Stimulated activated CD8-positive, alpha-beta memory T cell treated with anti-CD3 and anti-CD28 coated beads, Interleukin-12 subunit alpha, Interleukin-12 subunit beta, amount 100 ng/mL, for 24 hours (primary cell): Measurements from ENCODE around the gene LRG1.
"Not testable (repeated sequence)": the region's sequence is repeated elsewhere in the genome, so short reads cannot be mapped to it uniquely, and the experiment has no call there.

Experiments
- DNase-seq: peaks from one replicate; pipeline ENCODE4 v3.0.0-alpha.2; 2020; ENCODE audit errors: extremely low read depth

LRG1 gene

GRCh38 chr19:4553092-4553695 is 13.4 kb upstream of the LRG1 start:
- no peak for DNase-seq

DNA sequence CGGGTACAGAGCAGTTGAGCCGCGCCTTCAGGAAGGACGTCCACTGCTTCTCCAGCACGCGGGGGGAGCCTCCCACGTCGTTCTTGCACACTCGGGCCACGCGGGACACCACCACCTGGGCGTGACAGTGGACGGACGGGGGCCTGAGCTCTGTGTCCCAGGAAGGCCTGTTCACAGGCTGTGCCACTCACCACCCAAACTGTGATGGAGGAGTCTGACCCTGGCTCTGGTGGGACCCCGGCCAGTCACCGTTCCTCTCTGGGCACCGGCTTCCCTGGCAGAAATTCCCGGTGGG is 12.6 kb upstream of the LRG1 start:
- DNase-seq: no peak

- no peak for DNase-seq
Measured at GRCh38 chr19:4550479-4551050, 10.7 kb upstream of the LRG1 start.

- DNase-seq: no peak
Measured at GRCh38 chr19:4550018-4550417, 10.2 kb upstream of the LRG1 start.

DNA sequence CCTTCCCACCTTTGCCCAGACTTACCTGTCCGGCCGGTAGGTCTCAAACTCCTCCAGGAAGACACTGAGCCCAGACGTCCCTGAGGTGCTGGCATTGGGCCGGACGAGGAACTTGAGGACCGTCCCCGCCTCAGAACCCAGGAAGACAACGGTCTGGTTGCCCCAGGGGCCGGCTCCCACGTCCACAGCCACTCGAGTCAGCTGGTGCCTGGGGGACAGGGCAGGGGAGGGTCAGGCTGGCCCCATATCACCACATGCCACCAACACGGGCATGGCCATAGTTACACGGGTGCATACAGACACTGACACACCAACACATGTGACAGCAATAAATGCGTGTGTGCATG is 8.4 kb upstream of the LRG1 start:
- DNase-seq: no peak

GRCh38 chr19:4547303-4548237 is 7.7 kb upstream of the LRG1 start:
- DNase-seq: no peak

DNA sequence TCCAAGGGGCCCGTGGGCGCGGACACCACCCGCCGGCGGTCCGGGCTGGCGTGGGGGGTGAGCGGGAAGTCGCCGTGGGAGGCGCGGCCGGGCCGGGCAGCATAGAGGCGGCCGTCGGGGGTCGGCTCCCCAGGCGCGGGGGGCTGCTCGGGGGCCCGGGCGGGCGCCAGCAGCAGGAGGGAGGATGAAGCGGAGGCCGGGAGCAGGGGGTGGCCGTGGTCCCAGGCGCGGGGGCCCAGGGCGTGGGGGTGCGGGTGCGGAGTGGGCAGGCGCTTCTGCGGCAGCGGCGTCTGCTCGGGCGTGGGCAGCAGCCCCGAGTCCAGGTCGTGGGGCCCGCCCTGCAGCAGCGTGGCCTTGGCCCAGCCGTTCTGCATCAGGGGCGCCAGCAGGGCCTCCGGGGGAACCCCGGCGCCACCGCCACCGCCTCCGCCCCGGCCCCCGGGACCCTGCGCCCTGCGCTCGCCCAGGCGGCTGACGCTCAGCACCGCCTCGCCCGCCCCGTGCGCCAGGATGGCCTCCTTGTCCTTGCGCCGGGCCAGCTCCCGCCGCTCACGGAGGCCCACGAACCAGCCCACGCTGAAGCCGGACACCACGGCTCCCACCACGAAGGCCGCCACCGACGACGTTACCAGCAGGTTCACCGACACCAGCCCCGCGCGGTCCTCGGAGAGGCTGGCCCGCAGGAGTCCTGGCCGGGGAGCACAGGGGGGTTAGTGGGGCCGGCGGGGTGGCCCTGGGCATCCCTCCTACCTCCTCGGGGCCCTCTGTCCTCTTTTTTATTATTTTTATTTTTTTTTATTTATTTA is 4.2 kb upstream of the LRG1 start:
- DNase-seq: no peak

GRCh38 chr19:4542896-4543841 is 3.3 kb upstream of the LRG1 start:
- DNase-seq: no peak

DNA sequence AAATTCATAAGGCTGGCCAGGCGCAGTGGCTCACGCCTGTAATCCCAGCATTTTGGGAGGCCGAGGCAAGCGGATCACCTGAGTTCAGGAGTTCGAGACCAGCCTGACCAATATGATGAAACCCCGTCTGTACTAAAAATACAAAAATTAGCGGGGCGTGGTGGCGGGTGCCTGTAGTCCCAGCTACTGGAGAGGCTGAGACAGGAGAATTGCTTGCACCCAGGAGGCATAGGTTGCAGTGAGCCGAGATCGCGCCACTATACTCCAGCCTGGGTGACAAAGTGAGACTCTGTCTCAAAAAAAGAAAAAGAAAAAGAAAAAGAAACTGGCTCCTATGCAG is 1.9 kb upstream of the LRG1 start:
- not testable (repeated sequence) for DNase-seq

DNA sequence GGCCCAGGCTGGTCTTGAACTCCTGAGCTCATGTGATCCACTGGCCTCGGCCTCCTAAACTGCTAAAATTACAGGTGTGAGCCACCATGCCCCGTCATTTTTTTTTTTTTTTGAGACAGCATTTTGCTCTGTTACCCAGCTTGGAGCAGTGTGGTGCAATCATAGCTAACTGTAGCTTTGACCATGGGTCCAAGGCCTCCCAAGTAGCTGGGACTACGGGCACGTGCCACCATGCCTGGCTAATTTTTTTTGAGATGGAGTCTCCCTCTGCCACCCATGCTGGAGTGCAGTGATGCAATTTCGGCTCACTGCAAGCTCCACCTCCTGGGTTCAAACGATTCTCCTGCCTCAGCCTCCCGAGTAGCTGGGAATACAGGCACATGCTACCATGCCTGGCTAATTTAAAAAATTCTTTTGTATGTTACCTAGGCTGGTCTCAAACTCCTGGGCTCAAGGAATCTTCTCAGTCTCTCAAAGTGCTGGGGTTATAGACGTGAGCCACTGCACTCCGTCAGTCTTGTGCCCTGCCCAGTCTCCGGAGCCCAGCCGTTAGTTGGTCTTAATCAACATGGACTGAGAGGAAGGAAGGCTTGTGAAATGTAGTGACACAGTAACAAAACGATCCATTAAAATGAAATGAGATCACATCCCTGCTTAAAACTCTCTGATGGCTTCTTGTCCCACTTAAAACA is 1.4 kb upstream of the LRG1 start:
- DNase-seq: no peak

- no peak for DNase-seq
Measured at GRCh38 chr19:4539169-4539692, 605 bp downstream of the LRG1 start.

GRCh38 chr19:4538601-4538954 is 1.3 kb downstream of the LRG1 start:
- no peak for DNase-seq

DNA sequence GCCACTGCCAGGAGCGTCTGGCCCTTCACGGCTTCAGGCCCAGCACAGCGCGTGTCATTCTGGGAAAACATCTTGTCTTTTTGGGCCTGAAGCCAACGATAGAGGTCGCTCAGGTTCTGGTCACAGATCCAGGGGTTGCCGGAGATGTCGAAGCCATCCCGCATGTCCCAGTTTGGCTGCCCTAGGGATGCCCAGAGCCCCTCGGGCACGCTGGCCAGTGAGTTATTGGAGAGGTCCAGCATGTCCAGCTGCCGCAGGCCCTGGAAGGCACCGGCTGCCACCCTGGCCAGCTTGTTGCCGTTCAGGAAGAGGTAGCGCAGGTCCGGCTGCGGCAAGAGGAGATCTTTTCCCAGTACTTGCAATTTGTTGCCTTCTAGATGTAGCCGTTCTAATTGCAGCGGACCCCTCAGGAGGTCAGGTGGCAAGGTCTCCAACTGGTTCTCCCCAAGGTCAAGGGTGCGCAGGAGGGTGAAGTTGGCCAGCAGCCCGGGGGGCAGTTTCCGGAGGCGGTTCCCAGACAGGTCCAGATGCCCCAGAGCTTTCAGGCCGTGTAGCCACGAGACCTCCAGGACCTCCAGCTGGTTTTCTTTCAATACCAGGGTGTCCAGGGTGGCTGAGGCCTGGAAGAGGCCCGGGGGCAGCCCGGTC is 1.8 kb downstream of the LRG1 start:
- no peak for DNase-seq

DNA sequence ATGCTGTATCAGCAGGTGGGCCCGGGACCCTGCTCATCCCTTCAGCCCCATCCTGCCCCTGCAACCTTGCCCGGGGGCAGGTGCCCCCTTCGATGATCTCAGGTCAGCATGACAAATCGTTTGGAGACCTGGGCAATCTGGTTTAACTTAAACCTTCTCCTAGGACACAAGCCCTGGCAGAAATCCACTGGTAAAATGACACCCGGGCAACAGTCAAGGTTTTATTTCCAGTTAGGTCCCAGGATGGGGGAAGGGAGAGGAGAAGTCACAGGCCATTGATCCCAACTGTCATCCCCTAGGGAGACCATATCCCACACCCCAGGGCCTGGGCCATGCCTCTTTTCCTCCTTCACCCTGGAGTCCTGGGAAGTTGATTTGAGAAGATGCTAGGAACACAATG is 3.0 kb downstream of the LRG1 start:
- DNase-seq: no peak

DNA sequence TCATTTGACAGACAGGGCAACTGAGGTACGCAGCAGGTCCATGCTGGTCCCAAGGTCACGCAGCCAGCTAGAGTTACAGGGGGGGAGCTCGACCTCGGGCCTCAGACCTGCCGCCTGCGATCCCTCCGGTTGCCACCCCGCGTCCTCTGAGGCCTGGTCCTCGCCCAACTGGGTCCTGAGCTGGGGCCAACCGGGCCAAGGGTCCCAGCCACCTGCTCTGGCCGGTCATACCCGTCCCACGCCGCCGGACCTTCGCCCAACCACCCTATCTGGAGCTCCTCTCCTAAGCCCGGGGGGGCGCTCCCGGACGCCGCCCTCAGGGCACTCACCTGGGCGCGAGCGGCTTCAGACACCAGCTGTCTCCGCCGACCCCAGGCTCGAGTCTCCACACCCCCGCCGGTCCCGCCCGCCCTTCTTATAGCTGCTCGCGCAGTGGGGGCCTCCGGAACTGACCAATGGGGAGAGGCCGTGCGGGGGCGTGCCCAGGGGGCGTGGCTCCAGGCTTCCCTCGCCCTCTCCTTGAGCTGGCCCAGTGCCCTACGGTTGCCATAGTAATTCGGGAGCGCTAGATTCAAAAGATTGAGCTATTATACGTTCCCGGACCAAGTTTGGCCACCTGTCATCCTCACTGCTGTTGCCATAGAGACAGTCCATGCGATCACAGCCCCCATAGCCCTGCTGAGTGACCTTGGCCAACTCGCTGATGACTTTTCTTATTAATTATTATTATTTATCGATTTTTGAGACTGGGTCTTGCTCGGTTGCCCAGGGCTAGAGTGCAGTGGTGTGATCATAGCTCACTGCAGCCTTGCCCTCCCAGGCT is 4.8 kb downstream of the LRG1 start, which contains the start of gene PLIN5:
Gene PLIN5 (minus strand): TSS at position 389 of the 823 bp plus-strand sequence. CDS start 1,150 bp downstream, outside the sequence.
- DNase-seq: peak; percentile 15

GRCh38 chr19:4533835-4534424 is 5.9 kb downstream of the LRG1 start:
- DNase-seq: no peak

DNA sequence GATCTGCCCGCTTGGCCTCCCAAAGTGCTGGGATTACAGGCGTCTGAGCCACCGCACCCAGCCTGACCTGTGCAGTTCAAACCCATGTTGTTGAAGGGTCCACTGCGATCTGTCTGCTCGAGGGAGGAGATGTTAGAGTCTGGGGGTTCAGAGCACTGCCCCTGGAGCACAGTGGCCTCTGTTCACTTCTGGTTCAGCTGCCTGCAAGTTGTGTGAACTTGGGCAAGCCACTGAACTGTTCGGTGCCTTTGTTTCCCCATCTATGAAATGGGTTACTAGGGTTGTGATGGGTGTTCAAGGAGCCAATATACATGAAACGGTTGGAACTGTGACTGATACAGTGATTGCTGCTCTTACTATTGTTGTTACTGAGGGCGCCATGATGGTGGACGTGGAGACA is 6.5 kb downstream of the LRG1 start:
- no peak for DNase-seq

DNA sequence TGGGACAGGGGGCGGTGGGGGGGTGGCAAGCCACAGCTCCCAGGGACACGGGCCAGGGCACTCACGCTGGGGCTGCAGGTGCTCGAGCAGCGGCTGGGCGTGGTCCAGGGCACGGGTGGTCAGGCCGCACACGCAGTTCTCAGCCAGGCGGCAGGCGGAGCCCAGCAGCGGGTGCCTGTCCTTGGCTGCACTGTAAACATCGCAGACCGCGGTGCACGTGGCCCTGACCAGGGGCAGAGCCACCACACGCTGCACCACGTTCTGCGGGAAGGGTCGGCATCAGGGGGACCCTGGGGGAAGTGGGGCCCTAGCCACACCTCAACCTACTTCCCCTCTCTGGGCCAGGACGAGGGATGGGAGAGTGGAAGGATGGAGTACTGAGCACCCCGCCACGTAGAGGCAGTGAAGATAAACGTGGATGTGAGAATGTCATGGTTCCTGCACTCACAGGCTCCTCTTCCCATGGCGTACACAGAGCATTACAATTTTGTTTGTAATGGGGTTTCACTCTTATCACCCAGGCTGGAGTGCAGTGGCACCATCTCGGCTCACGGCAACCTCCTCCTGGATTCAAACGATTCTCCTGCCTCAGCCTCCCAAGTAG is 8.2 kb downstream of the LRG1 start:
- DNase-seq: no peak
